ENCODE results near the gene PRELID3B. TPM values are rescaled to one million over a fixed set of nuclear protein-coding genes. Genes with fewer than 3 reads are reported as not detected.

The PRELID3B gene
- total and polyA plus RNA-seq, 2 of the 13 experiments (the other 11 are each of a cell fraction or from before 2014, with no cell fraction given): 23.3 to 42.6 TPM

GRCh38 chr20:59010995-59011873, 31.4 kb downstream of the PRELID3B start (continued):
- TF ChIP-seq ZNF563 (CRISPR knock-in tag; IDR thresholded peaks at IDR 0.05) (no peak), ZNF235 (CRISPR knock-in tag; IDR thresholded peaks at IDR 0.05; ENCODE audit: borderline replicate concordance) (no peak), ZNF672 (CRISPR knock-in tag; IDR thresholded peaks at IDR 0.05) (no peak), U2AF2 (IDR thresholded peaks at IDR 0.05; ENCODE audit: low read depth, low read length) (no peak), ZNF160 (CRISPR knock-in tag; IDR thresholded peaks at IDR 0.05) (no peak), ATRX (CRISPR knock-in tag; IDR thresholded peaks at IDR 0.05; ENCODE audit: borderline replicate concordance) (no peak), TEAD3 (CRISPR knock-in tag; optimal IDR thresholded peaks at IDR 0.05; ENCODE audit: borderline replicate concordance) (peak; percentile 85), RBM39 (IDR thresholded peaks at IDR 0.05; ENCODE audit: low read depth, low read length, poor library complexity, severe bottlenecking) (no peak), ZNF713 (CRISPR knock-in tag; IDR thresholded peaks at IDR 0.05) (no peak), ZHX1 (CRISPR knock-in tag; IDR thresholded peaks at IDR 0.05; ENCODE audit: low read depth) (no peak), ZNF264 (CRISPR knock-in tag; IDR thresholded peaks at IDR 0.05) (no peak; the same call in 1 of the 2 replicates)
- TF ChIP-seq, protein P1, sequence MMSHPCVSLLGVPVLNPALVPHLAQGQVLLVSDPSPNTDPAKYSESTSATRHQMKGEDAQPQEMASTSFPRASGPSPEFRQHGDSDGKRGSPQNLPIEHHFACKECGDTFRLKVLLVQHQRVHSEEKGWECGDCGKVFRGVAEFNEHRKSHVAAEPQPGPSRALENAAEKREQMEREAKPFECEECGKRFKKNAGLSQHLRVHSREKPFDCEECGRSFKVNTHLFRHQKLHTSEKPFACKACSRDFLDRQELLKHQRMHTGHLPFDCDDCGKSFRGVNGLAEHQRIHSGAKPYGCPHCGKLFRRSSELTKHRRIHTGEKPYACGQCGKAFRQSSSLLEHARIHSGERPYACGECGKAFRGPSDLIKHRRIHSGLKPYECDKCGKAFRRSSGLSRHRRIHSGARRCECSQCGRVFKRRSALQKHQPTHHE (CRISPR knock-in tag; IDR thresholded peaks at IDR 0.05; ENCODE audit: borderline replicate concordance): no peak
- TF ChIP-seq, protein P2, sequence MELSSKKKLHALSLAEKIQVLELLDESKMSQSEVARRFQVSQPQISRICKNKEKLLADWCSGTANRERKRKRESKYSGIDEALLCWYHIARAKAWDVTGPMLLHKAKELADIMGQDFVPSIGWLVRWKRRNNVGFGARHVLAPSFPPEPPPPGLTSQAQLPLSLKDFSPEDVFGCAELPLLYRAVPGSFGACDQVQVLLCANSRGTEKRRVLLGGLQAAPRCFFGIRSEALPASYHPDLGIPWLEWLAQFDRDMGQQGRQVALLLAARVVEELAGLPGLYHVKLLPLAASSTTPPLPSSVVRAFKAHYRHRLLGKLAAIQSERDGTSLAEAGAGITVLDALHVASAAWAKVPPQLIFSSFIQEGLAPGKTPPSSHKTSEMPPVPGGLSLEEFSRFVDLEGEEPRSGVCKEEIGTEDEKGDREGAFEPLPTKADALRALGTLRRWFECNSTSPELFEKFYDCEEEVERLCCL (CRISPR knock-in tag; IDR thresholded peaks at IDR 0.05; ENCODE audit: borderline replicate concordance): no peak
- TF ChIP-seq, protein P3, sequence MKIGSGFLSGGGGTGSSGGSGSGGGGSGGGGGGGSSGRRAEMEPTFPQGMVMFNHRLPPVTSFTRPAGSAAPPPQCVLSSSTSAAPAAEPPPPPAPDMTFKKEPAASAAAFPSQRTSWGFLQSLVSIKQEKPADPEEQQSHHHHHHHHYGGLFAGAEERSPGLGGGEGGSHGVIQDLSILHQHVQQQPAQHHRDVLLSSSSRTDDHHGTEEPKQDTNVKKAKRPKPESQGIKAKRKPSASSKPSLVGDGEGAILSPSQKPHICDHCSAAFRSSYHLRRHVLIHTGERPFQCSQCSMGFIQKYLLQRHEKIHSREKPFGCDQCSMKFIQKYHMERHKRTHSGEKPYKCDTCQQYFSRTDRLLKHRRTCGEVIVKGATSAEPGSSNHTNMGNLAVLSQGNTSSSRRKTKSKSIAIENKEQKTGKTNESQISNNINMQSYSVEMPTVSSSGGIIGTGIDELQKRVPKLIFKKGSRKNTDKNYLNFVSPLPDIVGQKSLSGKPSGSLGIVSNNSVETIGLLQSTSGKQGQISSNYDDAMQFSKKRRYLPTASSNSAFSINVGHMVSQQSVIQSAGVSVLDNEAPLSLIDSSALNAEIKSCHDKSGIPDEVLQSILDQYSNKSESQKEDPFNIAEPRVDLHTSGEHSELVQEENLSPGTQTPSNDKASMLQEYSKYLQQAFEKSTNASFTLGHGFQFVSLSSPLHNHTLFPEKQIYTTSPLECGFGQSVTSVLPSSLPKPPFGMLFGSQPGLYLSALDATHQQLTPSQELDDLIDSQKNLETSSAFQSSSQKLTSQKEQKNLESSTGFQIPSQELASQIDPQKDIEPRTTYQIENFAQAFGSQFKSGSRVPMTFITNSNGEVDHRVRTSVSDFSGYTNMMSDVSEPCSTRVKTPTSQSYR (CRISPR knock-in tag; IDR thresholded peaks at IDR 0.05; ENCODE audit: borderline replicate concordance): 0 out of 2 replicates have a peak, but pooled peaks have one; percentile 38
- TF ChIP-seq, protein P4, sequence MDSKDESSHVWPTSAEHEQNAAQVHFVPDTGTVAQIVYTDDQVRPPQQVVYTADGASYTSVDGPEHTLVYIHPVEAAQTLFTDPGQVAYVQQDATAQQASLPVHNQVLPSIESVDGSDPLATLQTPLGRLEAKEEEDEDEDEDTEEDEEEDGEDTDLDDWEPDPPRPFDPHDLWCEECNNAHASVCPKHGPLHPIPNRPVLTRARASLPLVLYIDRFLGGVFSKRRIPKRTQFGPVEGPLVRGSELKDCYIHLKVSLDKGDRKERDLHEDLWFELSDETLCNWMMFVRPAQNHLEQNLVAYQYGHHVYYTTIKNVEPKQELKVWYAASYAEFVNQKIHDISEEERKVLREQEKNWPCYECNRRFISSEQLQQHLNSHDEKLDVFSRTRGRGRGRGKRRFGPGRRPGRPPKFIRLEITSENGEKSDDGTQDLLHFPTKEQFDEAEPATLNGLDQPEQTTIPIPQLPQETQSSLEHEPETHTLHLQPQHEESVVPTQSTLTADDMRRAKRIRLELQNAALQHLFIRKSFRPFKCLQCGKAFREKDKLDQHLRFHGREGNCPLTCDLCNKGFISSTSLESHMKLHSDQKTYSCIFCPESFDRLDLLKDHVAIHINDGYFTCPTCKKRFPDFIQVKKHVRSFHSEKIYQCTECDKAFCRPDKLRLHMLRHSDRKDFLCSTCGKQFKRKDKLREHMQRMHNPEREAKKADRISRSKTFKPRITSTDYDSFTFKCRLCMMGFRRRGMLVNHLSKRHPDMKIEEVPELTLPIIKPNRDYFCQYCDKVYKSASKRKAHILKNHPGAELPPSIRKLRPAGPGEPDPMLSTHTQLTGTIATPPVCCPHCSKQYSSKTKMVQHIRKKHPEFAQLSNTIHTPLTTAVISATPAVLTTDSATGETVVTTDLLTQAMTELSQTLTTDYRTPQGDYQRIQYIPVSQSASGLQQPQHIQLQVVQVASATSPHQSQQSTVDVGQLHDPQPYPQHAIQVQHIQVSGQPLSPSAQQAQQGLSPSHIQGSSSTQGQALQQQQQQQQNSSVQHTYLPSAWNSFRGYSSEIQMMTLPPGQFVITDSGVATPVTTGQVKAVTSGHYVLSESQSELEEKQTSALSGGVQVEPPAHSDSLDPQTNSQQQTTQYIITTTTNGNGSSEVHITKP (CRISPR knock-in tag; IDR thresholded peaks at IDR 0.05; ENCODE audit: low read depth): peak; percentile 54

Measured in HepG2 (cell line).